ENCODE results near the gene FIS1. TPM values are rescaled to one million over a fixed set of nuclear protein-coding genes. Genes with fewer than 3 reads are reported as not detected.

The FIS1 gene
- total RNA-seq, 1 experiment from 2014 or later: 99.9 TPM

DNA sequence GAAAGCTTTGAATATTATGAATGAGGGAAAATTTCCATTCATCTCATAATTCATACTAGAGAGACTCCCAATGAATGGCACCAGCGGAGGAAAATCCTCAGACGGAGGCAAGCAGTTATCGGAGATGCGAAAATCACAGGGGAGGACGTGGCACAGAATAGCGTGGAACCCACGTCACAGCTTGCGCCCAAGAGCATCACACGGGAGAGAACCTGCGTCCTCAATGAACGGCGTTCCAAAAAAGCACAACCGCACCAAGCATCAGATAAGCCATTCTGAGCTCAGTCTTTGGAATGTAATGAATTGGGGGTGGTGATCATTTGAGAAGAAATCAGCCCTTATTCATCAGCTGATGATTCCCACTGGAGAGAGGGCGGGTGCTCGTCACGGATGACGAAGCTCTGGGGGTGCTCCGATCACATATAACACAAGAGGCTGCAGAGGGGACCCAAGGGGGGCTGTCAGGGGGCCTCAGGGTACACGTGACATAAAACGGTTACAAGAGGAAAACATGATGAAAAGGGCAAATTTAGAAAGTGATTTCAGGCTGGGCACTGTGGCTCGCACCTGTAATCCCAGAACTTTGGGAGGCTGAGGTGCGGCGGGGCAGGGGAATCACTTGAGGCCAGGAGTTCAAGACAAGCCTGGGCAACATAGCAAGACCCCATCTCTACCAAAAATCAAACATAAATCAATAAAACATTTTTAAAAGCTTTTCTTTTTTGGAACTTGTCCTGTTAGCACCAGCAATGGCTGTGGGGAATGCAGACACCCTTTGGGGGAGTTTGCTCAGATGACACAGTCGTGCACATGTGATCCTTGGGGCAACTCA is 33.8 kb upstream of the FIS1 start:
- Histone ChIP-seq H3K27me3 (replicated peaks; ENCODE audit: control insufficient read depth, insufficient read depth, low read length) (no peaks in the 10 kb centered on the region), H3K4me1 (no peaks in the 10 kb centered on the region), H3K36me3 (ENCODE audit: control insufficient read depth, insufficient read depth, low read length) (no peaks in the 10 kb centered on the region), H3K4me3 (ENCODE audit: low read depth, low read length) (no peak overlapping the region), H3K9me3 (no peaks in the 10 kb centered on the region)
- H3K4me1 Mint-ChIP-seq (ENCODE audit: low read depth, unreplicated experiment): no peaks in the 10 kb centered on the region
- H3K36me3 Mint-ChIP-seq (ENCODE audit: insufficient read depth, unreplicated experiment): no peaks in the 10 kb centered on the region
- POLR2A ChIA-PET: interaction anchor here (0.6 kb wide), 1 partner anchor 29 kb away, joined by 3 read pairs; no protein-coding TSS in a partner anchor
- no TSS peak for BruUV-seq (replicated peaks)
- TF ChIP-seq, protein P1, sequence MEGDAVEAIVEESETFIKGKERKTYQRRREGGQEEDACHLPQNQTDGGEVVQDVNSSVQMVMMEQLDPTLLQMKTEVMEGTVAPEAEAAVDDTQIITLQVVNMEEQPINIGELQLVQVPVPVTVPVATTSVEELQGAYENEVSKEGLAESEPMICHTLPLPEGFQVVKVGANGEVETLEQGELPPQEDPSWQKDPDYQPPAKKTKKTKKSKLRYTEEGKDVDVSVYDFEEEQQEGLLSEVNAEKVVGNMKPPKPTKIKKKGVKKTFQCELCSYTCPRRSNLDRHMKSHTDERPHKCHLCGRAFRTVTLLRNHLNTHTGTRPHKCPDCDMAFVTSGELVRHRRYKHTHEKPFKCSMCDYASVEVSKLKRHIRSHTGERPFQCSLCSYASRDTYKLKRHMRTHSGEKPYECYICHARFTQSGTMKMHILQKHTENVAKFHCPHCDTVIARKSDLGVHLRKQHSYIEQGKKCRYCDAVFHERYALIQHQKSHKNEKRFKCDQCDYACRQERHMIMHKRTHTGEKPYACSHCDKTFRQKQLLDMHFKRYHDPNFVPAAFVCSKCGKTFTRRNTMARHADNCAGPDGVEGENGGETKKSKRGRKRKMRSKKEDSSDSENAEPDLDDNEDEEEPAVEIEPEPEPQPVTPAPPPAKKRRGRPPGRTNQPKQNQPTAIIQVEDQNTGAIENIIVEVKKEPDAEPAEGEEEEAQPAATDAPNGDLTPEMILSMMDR (IDR thresholded peaks at IDR 0.05; ENCODE audit: insufficient read depth in 1 of 2, low read depth in 1 of 2, low read length in 1 of 2, severe bottlenecking in 1 of 2, unreplicated experiment in 1 of 2): no peak
- no peak overlapping the region for H3K4me3 Mint-ChIP-seq (ENCODE audit: unreplicated experiment)
- no peaks in the 10 kb centered on the region for H3K9me3 Mint-ChIP-seq (ENCODE audit: unreplicated experiment)
- no peak overlapping the region for H3K27ac Mint-ChIP-seq (ENCODE audit: unreplicated experiment)
- intact Hi-C loops (cut with micrococcal nuclease; ENCODE audit: unreplicated experiment): no loop called here
- no peak for DNase-seq
- no peaks in the 10 kb centered on the region for H3K27me3 Mint-ChIP-seq (ENCODE audit: insufficient read depth, unreplicated experiment)
- CTCF ChIA-PET: interaction anchor here (1.0 kb wide), 1 partner anchor 29 kb away, joined by 3 read pairs; no protein-coding TSS in a partner anchor

DNA sequence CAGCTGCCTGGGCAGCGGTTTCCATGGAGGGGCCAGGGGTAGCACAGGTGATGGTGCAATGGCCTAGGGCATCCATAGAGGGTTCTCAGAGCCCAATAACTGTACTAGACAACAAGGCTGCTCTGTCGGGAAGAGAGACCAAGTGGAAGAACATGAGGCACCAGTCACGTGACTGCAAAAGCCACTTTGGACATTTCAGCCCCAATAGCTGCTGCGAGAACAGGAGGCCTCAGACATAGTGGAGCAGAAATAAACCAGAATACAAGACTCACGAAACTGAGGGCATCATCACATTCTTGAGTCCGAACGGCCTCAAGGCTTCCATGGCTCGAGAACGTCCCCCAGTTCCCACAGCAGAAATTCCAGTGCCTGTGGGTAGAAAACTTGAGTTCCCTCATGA is 32.3 kb upstream of the FIS1 start:
- Histone ChIP-seq H3K27me3 (replicated peaks; ENCODE audit: control insufficient read depth, insufficient read depth, low read length) (no peaks in the 10 kb centered on the region), H3K4me3 (ENCODE audit: low read depth, low read length) (no peak overlapping the region), H3K9me3 (no peaks in the 10 kb centered on the region), H3K4me1 (no peaks in the 10 kb centered on the region), H3K36me3 (ENCODE audit: control insufficient read depth, insufficient read depth, low read length) (no peaks in the 10 kb centered on the region)
- no peak overlapping the region for H3K27ac Mint-ChIP-seq (ENCODE audit: unreplicated experiment)
- ChIA-PET POLR2A (no interaction called here), CTCF (no interaction called here)
- no peaks in the 10 kb centered on the region for H3K27me3 Mint-ChIP-seq (ENCODE audit: insufficient read depth, unreplicated experiment)
- no peak overlapping the region for H3K4me3 Mint-ChIP-seq (ENCODE audit: unreplicated experiment)
- H3K36me3 Mint-ChIP-seq (ENCODE audit: insufficient read depth, unreplicated experiment): no peaks in the 10 kb centered on the region
- intact Hi-C loops (cut with micrococcal nuclease; ENCODE audit: unreplicated experiment): no loop called here
- no TSS peak for BruUV-seq (replicated peaks)
- DNase-seq: no peak
- H3K4me1 Mint-ChIP-seq (ENCODE audit: low read depth, unreplicated experiment): no peaks in the 10 kb centered on the region
- TF ChIP-seq, protein P1 (IDR thresholded peaks at IDR 0.05; ENCODE audit: insufficient read depth in 1 of 2, low read depth in 1 of 2, low read length in 1 of 2, severe bottlenecking in 1 of 2, unreplicated experiment in 1 of 2): no peak
- no peaks in the 10 kb centered on the region for H3K9me3 Mint-ChIP-seq (ENCODE audit: unreplicated experiment)

DNA sequence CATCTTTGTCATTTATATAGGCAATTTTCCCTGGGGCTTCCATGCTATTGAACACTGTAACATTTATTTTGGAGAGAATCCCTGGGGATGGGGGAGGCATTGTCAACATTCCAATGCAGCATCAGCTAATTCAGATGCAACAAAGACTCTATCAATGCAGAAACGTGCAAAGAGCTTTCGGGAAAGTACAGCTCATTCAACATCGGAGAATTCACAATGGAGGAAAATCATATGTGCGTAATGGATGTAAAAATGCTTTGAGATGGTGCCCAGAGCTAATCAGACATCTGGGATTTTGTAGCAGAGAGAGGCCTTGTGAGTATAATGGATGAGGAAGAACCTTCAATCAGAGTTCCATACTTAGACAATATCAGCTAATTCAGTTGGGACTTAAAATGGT is 28.3 kb upstream of the FIS1 start:
- H3K36me3 Mint-ChIP-seq (ENCODE audit: insufficient read depth, unreplicated experiment): no peaks in the 10 kb centered on the region
- no peak overlapping the region for H3K27ac Mint-ChIP-seq (ENCODE audit: unreplicated experiment)

More for the DNA sequence above, 28.3 kb upstream of the FIS1 start:
- H3K4me3 ChIP-seq (ENCODE audit: low read depth, low read length): no peak overlapping the region
- intact Hi-C loops (cut with micrococcal nuclease; ENCODE audit: unreplicated experiment): no loop called here
- H3K27me3 ChIP-seq (replicated peaks; ENCODE audit: control insufficient read depth, insufficient read depth, low read length): no peaks in the 10 kb centered on the region
- CTCF ChIA-PET: interaction anchor here (1.2 kb wide), 1 partner anchor 9 kb away, joined by 5 read pairs; no protein-coding TSS in a partner anchor
- Mint-ChIP-seq H3K9me3 (ENCODE audit: unreplicated experiment) (no peaks in the 10 kb centered on the region), H3K27me3 (ENCODE audit: insufficient read depth, unreplicated experiment) (no peaks in the 10 kb centered on the region), H3K4me1 (ENCODE audit: low read depth, unreplicated experiment) (no peaks in the 10 kb centered on the region), H3K4me3 (ENCODE audit: unreplicated experiment) (no peak overlapping the region)
- no peaks in the 10 kb centered on the region for H3K9me3 ChIP-seq
- POLR2A ChIA-PET: no interaction called here
- DNase-seq: no peak
- TF ChIP-seq, protein P1 (IDR thresholded peaks at IDR 0.05; ENCODE audit: insufficient read depth in 1 of 2, low read depth in 1 of 2, low read length in 1 of 2, severe bottlenecking in 1 of 2, unreplicated experiment in 1 of 2): no peak
- H3K4me1 ChIP-seq: no peaks in the 10 kb centered on the region
- no TSS peak for BruUV-seq (replicated peaks)
- H3K36me3 ChIP-seq (ENCODE audit: control insufficient read depth, insufficient read depth, low read length): no peaks in the 10 kb centered on the region
